A549 (cell line): ENCODE measurements around the gene ATG3. TPM values are rescaled to one million over a fixed set of nuclear protein-coding genes. Genes with fewer than 3 reads are reported as not detected.
A peak's percentile ranks its signal among the peaks of the same experiment; 100 is the strongest.

ENCODE experiments used
- ATAC-seq, 2 experiments: fragments of 200-7000 bp in 1 of 2; fragments of >200 bp in 1 of 2; cut with Nextera tagmentation in 1 of 2; cut with Tn5 transposase in 1 of 2; 3 replicates each; pipeline versions ENCODE4 v1.8.0 to v1.9.1; 2018 to 2020; ENCODE audit warnings: mild to moderate bottlenecking in 1 of 2, moderate library complexity in 1 of 2
- CTCF ChIA-PET: fragments of 300-600 bp; sonication (Branson Sonifier 250); formaldehyde crosslinking; extraction: SDS; loops from one replicate; lab custom pipeline; 2021; ENCODE audit warnings: antibody characterized with exemption, inconsistent platforms; lab: Yijun Ruan, JAX
- POLR2A ChIA-PET: fragments of 350-600 bp; formaldehyde crosslinking; extraction: SDS; loops from one replicate; lab custom pipeline; 2021; ENCODE audit warnings: antibody characterized with exemption, inconsistent platforms; lab: Yijun Ruan, JAX
- DNase-seq, 2 experiments: peaks; one replicate each; pipeline versions ENCODE4 v3.0.0 to v3.0.0-alpha.2; 2011 to 2016; ENCODE audit warnings: low read depth in 1 of 2, low spot score in 1 of 2
- FAIRE-seq: peaks from 2 replicates; lab custom pipeline; 2011; peaks lifted over from hg19 to GRCh38; lab: Jason Lieb, UNC
- H3K27ac ChIP-seq, 2 experiments: fragments of >200 bp; sonication (Bioruptor Twin); formaldehyde crosslinking; 3 replicates each; pipeline ENCODE4 v1.5.1; 2016 to 2017
- H3K4me1 ChIP-seq: fragments of >200 bp; sonication (Bioruptor Twin); formaldehyde crosslinking; 3 replicates; pipeline ENCODE4 v1.6.1; 2016
- H3K4me2 ChIP-seq: fragments of >200 bp; sonication (Bioruptor Twin); formaldehyde crosslinking; 3 replicates; pipeline ENCODE4 v1.6.1; 2016
- H3K4me3 ChIP-seq: fragments of >200 bp; sonication (Bioruptor Twin); formaldehyde crosslinking; 3 replicates; pipeline ENCODE4 v1.5.1; 2016
- H3K9me3 ChIP-seq: fragments of >200 bp; sonication (Bioruptor Twin); formaldehyde crosslinking; 3 replicates; pipeline ENCODE4 v1.6.1; 2016
- ATOH8 ChIP-seq: fragments of 250-450 bp; sonication (Bioruptor Pico); IDR thresholded peaks from 2 replicates; pipeline ENCODE4 v1.5.0; 2020; ENCODE audit warnings: low read depth, mild to moderate bottlenecking, moderate library complexity
- CBX2 ChIP-seq: fragments of 200-600 bp; sonication (generic); IDR thresholded peaks from 2 replicates; pipeline ENCODE4 v1.6.1; 2016; ENCODE audit warnings: low read depth, mild to moderate bottlenecking, borderline replicate concordance
- CEBPB ChIP-seq, 2 experiments: fragments of >200 bp in 1 of 2; sonication (Bioruptor Twin) in 1 of 2; formaldehyde crosslinking in 1 of 2; IDR thresholded peaks; 2 replicates each; pipeline ENCODE4 v1.6.1; 2012 to 2016
- CHD4 ChIP-seq: fragments of 200-600 bp; sonication (generic); IDR thresholded peaks from 2 replicates; pipeline ENCODE4 v1.6.1; 2016; ENCODE audit warnings: antibody characterized with exemption, mild to moderate bottlenecking, borderline replicate concordance
- CTCF ChIP-seq: fragments of >200 bp; sonication (Bioruptor Twin); formaldehyde crosslinking; IDR thresholded peaks from 3 replicates; pipeline ENCODE4 v1.5.1; 2016
- EHMT2 ChIP-seq: fragments of 200-600 bp; sonication (generic); IDR thresholded peaks from 2 replicates; pipeline ENCODE4 v1.6.1; 2016; ENCODE audit warnings: antibody characterized with exemption, low read depth, mild to moderate bottlenecking, moderate library complexity
- ESRRA ChIP-seq: fragments of 150-350 bp; IDR thresholded peaks from 2 replicates; pipeline ENCODE4 v1.6.1; 2014; ENCODE audit warnings: mild to moderate bottlenecking, low read length, borderline replicate concordance
- HES2 ChIP-seq: fragments of >200 bp; sonication (Bioruptor Twin); formaldehyde crosslinking; IDR thresholded peaks from 2 replicates; pipeline ENCODE4 v1.6.1; 2016
- HMGXB4 ChIP-seq: fragments of 250-450 bp; sonication (Bioruptor Pico); IDR thresholded peaks from 2 replicates; pipeline ENCODE4 v1.5.0; 2021; ENCODE audit warnings: mild to moderate bottlenecking, moderate library complexity, borderline replicate concordance
- HOXB5 ChIP-seq: fragments of 250-450 bp; sonication (Bioruptor Pico); IDR thresholded peaks from 2 replicates; pipeline ENCODE4 v1.5.0; 2020; ENCODE audit warnings: mild to moderate bottlenecking, moderate library complexity
- JUN ChIP-seq, 2 experiments: fragments of >200 bp; sonication (Bioruptor Twin); formaldehyde crosslinking; IDR thresholded peaks; 2 replicates in 1 of 2; 3 replicates in 1 of 2; pipeline ENCODE4 v1.6.1; 2016 to 2017
- KDM5A ChIP-seq: fragments of 200-600 bp; sonication (generic); IDR thresholded peaks from 2 replicates; pipeline ENCODE4 v1.6.1; 2016; ENCODE audit warnings: antibody characterized with exemption, mild to moderate bottlenecking
- MAFK ChIP-seq: fragments of 450-650 bp; IDR thresholded peaks from 2 replicates; pipeline ENCODE4 v1.6.1; 2014; ENCODE audit not compliant: partially characterized antibody
- MAZ ChIP-seq: fragments of 150-350 bp; IDR thresholded peaks from 2 replicates; pipeline ENCODE4 v1.6.1; 2014; ENCODE audit warnings: antibody characterized with exemption, low read depth, low read length, borderline replicate concordance
- POLR2A ChIP-seq: IDR thresholded peaks from 2 replicates; pipeline ENCODE4 v1.6.1; 2012; ENCODE audit warnings: mild to moderate bottlenecking, low read length
- POLR2AphosphoS2 ChIP-seq: conservative IDR thresholded peaks from 2 replicates; pipeline ENCODE4 v1.6.1; 2012; ENCODE audit warnings: low read length, improper control_type of control experiment, inconsistent platforms
- RARB ChIP-seq: fragments of 250-450 bp; sonication (Bioruptor Pico); IDR thresholded peaks from 2 replicates; pipeline ENCODE4 v1.8.0; 2021; ENCODE audit warnings: mild to moderate bottlenecking, moderate library complexity
- RCOR1 ChIP-seq: fragments of 150-350 bp; IDR thresholded peaks from 2 replicates; pipeline ENCODE4 v1.6.1; 2014; ENCODE audit warnings: antibody characterized with exemption, low read length, low read depth
- RFX5 ChIP-seq: fragments of 450-650 bp; IDR thresholded peaks from 2 replicates; pipeline ENCODE4 v1.7.1; 2014; ENCODE audit warnings: antibody characterized with exemption, mild to moderate bottlenecking, moderate library complexity
- TFCP2L1 ChIP-seq: fragments of 250-450 bp; sonication (Bioruptor Pico); IDR thresholded peaks from 2 replicates; pipeline ENCODE4 v1.5.0; 2021; ENCODE audit warnings: mild to moderate bottlenecking
- TP53 ChIP-seq: fragments of 250-450 bp; sonication (Bioruptor Pico); IDR thresholded peaks from 2 replicates; pipeline ENCODE4 v1.5.0; 2021; ENCODE audit warnings: mild to moderate bottlenecking, moderate library complexity
- USF2 ChIP-seq: fragments of 450-650 bp; IDR thresholded peaks from 2 replicates; pipeline ENCODE4 v1.6.1; 2014; ENCODE audit warnings: antibody characterized with exemption
- ZC3H11A ChIP-seq: fragments of 450-650 bp; IDR thresholded peaks from 2 replicates; pipeline ENCODE4 v1.6.1; 2014; ENCODE audit warnings: antibody characterized with exemption, mild to moderate bottlenecking
- ZFP36 ChIP-seq: fragments of 450-650 bp; IDR thresholded peaks from 2 replicates; pipeline ENCODE4 v1.6.1; 2014; ENCODE audit warnings: borderline replicate concordance; ENCODE audit not compliant: partially characterized antibody
- ZNF302 ChIP-seq: fragments of 250-450 bp; sonication (Bioruptor Pico); IDR thresholded peaks from 2 replicates; pipeline ENCODE4 v1.9.0; 2021; ENCODE audit warnings: inconsistent platforms, mild to moderate bottlenecking, moderate library complexity
- WGBS: methylation state at CpG from one replicate; pipeline ENCODE4 v1.1.6; 2017; ENCODE audit errors: missing lambda C conversion rate; 5-methylcytosine and 5-hydroxymethylcytosine counted together
- polyA plus RNA-seq, 4 experiments: library from polyadenylated mRNA; depleted of rRNA in 3 of 4; stranded (reverse); fragments of >200 nt; fragmentation: RNase III in 1 of 4; extraction: RNeasy Plus Mini Kit Qiagen cat#74134 plus additional on column Dnase treatment in 1 of 4; gene quantifications; 2 replicates in 3 of 4; 3 replicates in 1 of 4; pipeline ENCODE4 v1.2.3, GENCODE V29; 2011 to 2017

ATG3 gene
- polyA plus RNA-seq, 2 of the 4 experiments (the other 2 are of a cell fraction): 50.2 to 74.5 TPM

GRCh38 chr3:112512320-112512719, 49.4 kb downstream of the ATG3 start:
- ChIA-PET CTCF (interaction anchor here (1.2 to 1.5 kb wide), 2 partner anchors 219 to 523 kb away, joined by 3 to 5 read pairs; partner anchors contain the start of gene SLC9C1), POLR2A (no interaction called here)
- TF ChIP-seq EHMT2 (no peak), ZFP36 (peak; percentile 58)
- TF ChIP-seq, all 56 proteins: peak for 1
- peak in 1 of 2 experiments; percentile 7 for DNase-seq
- no peak for ATAC-seq
- no peak overlapping the region for H3K4me2 ChIP-seq
- no peak overlapping the region for H3K4me3 ChIP-seq
- H3K9me3 ChIP-seq: no peaks in the 10 kb centered on the region; the same call in 2 of the 3 replicates
- H3K4me1 ChIP-seq: no peaks in the 10 kb centered on the region
- FAIRE-seq: no peak
- no peak overlapping the region for H3K27ac ChIP-seq

- Histone ChIP-seq H3K4me3 (no peak overlapping the region), H3K27ac (no peak overlapping the region), H3K9me3 (no peaks in the 10 kb centered on the region; the same call in 2 of the 3 replicates), H3K4me2 (no peak overlapping the region), H3K4me1 (no peaks in the 10 kb centered on the region)
- FAIRE-seq (no peak), DNase-seq (no peak), ATAC-seq (no peak)
- CTCF ChIA-PET: interaction anchor here (1.1 kb wide), 1 partner anchor 11 kb away, joined by 3 read pairs; no protein-coding TSS in a partner anchor
- POLR2A ChIA-PET: no interaction called here
- TF ChIP-seq POLR2A (no peak), RFX5 (no peak), CTCF (no peak)
These were observed 52.9 kb downstream of the ATG3 start for GRCh38 chr3:112508860-112509259.

GRCh38 chr3:112508261-112508660, 53.5 kb downstream of the ATG3 start:
- DNase-seq: no peak
- Histone ChIP-seq H3K27ac (no peak overlapping the region), H3K4me2 (no peak overlapping the region), H3K4me1 (no peaks in the 10 kb centered on the region), H3K4me3 (no peak overlapping the region), H3K9me3 (no peaks in the 10 kb centered on the region; the same call in 2 of the 3 replicates)
- WGBS: 11% methylated on average over 2 of the region's 2 CpGs
- ChIA-PET CTCF (interaction anchor here (0.6 to 1.1 kb wide), 3 partner anchors 11 to 221 kb away, joined by 3 to 4 read pairs (median 3); no protein-coding TSS in a partner anchor), POLR2A (no interaction called here)
- TF ChIP-seq ZC3H11A (no peak), USF2 (no peak), RCOR1 (no peak), HMGXB4 (no peak), ESRRA (no peak)
- no peak for ATAC-seq
- no peak for FAIRE-seq

- Histone ChIP-seq H3K4me3 (no peak overlapping the region), H3K27ac (no peak overlapping the region), H3K9me3 (no peaks in the 10 kb centered on the region), H3K4me2 (no peak overlapping the region), H3K4me1 (no peaks in the 10 kb centered on the region)
- TF ChIP-seq CEBPB (IDR thresholded peaks at IDR 0.05) (no peak), ATOH8 (CRISPR knock-in tag) (no peak), MAFK (no peak), ESRRA (no peak), HES2 (no peak), POLR2A (no peak), TP53 (CRISPR knock-in tag) (no peak), KDM5A (no peak), TFCP2L1 (CRISPR knock-in tag) (no peak), MAZ (no peak), RCOR1 (no peak), CBX2 (no peak), JUN (IDR thresholded peaks at IDR 0.05) (no peak), ZNF302 (CRISPR knock-in tag) (no peak), HOXB5 (no peak), RARB (CRISPR knock-in tag) (no peak), CHD4 (no peak), POLR2AphosphoS2 (no peak)
- CTCF ChIA-PET: no interaction called here
- POLR2A ChIA-PET: no interaction called here
- WGBS: 2% methylated on average over 2 of the region's 2 CpGs
- FAIRE-seq (no peak), ATAC-seq (no peak), DNase-seq (no peak)
These were observed 55.9 kb downstream of the ATG3 start for GRCh38 chr3:112505907-112506306.
